Mesendoderm (in vitro differentiated cells): Measurements from ENCODE around the gene EPB41L3.

ENCODE experiments used
- DNase-seq: peaks from one replicate; pipeline ENCODE4 v3.0.0; 2013
- H2AK5ac ChIP-seq: 2 replicates; pipeline ENCODE4 v1.6.1; 2013; ENCODE audit warnings: low read length, inconsistent platforms
- H2BK120ac ChIP-seq: 2 replicates; pipeline ENCODE4 v1.6.1; 2013; ENCODE audit warnings: low read depth, mild to moderate bottlenecking, low read length, moderate library complexity, mixed read lengths
- H2BK15ac ChIP-seq: replicated peaks from 2 replicates; pipeline ENCODE4 v1.6.1; 2013; ENCODE audit warnings: low read depth, mild to moderate bottlenecking, moderate library complexity
- H2BK5ac ChIP-seq: 2 replicates; pipeline ENCODE4 v1.6.1; 2013; ENCODE audit warnings: low read length, inconsistent platforms
- H3K18ac ChIP-seq: 2 replicates; pipeline ENCODE4 v1.6.1; 2013; ENCODE audit warnings: mild to moderate bottlenecking, low read length, mixed read lengths
- H3K23ac ChIP-seq: one replicate; pipeline ENCODE4 v1.6.1; 2013; ENCODE audit warnings: low read length
- H3K27ac ChIP-seq: 2 replicates; pipeline ENCODE4 v1.5.1; 2013; ENCODE audit warnings: low read depth, mild to moderate bottlenecking, inconsistent platforms, low read length, moderate library complexity
- H3K27me3 ChIP-seq: 2 replicates; pipeline ENCODE4 v1.6.1; 2013; ENCODE audit warnings: low read length, control low read depth, mild to moderate bottlenecking, inconsistent platforms; ENCODE audit not compliant: insufficient read depth, poor library complexity
- H3K36me3 ChIP-seq: 2 replicates; pipeline ENCODE4 v1.6.1; 2013; ENCODE audit warnings: low read length, inconsistent platforms; ENCODE audit not compliant: control insufficient read depth, insufficient read depth
- H3K4ac ChIP-seq: one replicate; pipeline ENCODE4 v1.6.1; 2013; ENCODE audit warnings: low read depth, mild to moderate bottlenecking, low read length, moderate library complexity
- H3K4me1 ChIP-seq: 2 replicates; pipeline ENCODE4 v1.6.1; 2013; ENCODE audit warnings: low read depth, low read length, inconsistent platforms; ENCODE audit not compliant: control insufficient read depth
- H3K4me2 ChIP-seq: 2 replicates; pipeline ENCODE4 v1.6.1; 2013; ENCODE audit warnings: low read length
- H3K4me3 ChIP-seq: 2 replicates; pipeline ENCODE4 v1.5.1; 2013; ENCODE audit warnings: mild to moderate bottlenecking, low read length
- H3K56ac ChIP-seq: one replicate; pipeline ENCODE4 v1.6.1; 2013; ENCODE audit warnings: low read length
- H3K79me1 ChIP-seq: 2 replicates; pipeline ENCODE4 v1.6.1; 2013; ENCODE audit warnings: low read length, inconsistent platforms
- H3K79me2 ChIP-seq: 2 replicates; pipeline ENCODE4 v1.6.1; 2013; ENCODE audit warnings: mild to moderate bottlenecking, low read length; ENCODE audit not compliant: control insufficient read depth, insufficient read depth
- H3K9ac ChIP-seq: 2 replicates; pipeline ENCODE4 v1.6.1; 2013; ENCODE audit warnings: low read length, inconsistent platforms
- H4K5ac ChIP-seq: one replicate; pipeline ENCODE4 v1.6.1; 2013; ENCODE audit warnings: low read length
- H4K8ac ChIP-seq: one replicate; pipeline ENCODE4 v1.6.1; 2013; ENCODE audit warnings: low read depth, mild to moderate bottlenecking, control low read depth, low read length, moderate library complexity
- WGBS: extraction: QIAGEN DNeasy Blood & Tissue Kit; methylation state at CpG from one replicate; pipeline ENCODE4 v1.1.7; 2013; ENCODE audit warnings: low lambda C conversion rate, missing lambda C conversion rate; ENCODE audit not compliant: insufficient coverage; ENCODE audit errors: extremely low coverage; 5-methylcytosine and 5-hydroxymethylcytosine counted together

EPB41L3 gene

GRCh38 chr18:5431836-5432575, 111.8 kb downstream of the EPB41L3 start:
- H3K4ac ChIP-seq = no peak overlapping the region
- no peak overlapping the region for H2AK5ac ChIP-seq
- H3K4me3 ChIP-seq = no peak overlapping the region
- no CpG with 5 or more reads among the region's 8 CpGs for WGBS
- H3K56ac ChIP-seq = no peak overlapping the region
- H2BK15ac ChIP-seq = no peak overlapping the region
- H4K8ac ChIP-seq = no peak overlapping the region
- no peaks in the 10 kb centered on the region for H3K79me1 ChIP-seq
- no peaks in the 10 kb centered on the region for H3K27me3 ChIP-seq
- no peak overlapping the region for H2BK5ac ChIP-seq
- no peaks in the 10 kb centered on the region for H3K79me2 ChIP-seq
- no peak overlapping the region for H3K23ac ChIP-seq
- DNase-seq = no peak
- H2BK120ac ChIP-seq = no peak overlapping the region
- H3K36me3 ChIP-seq = no peaks in the 10 kb centered on the region
- no peak overlapping the region for H3K4me2 ChIP-seq
- no peaks in the 10 kb centered on the region for H3K4me1 ChIP-seq
- no peak overlapping the region for H3K9ac ChIP-seq
- no peak overlapping the region for H3K18ac ChIP-seq
- no peak overlapping the region for H4K5ac ChIP-seq
- no peak overlapping the region for H3K27ac ChIP-seq

- Histone ChIP-seq H3K9ac (no peak overlapping the region), H3K36me3 (no peaks in the 10 kb centered on the region), H3K4me2 (no peak overlapping the region), H3K18ac (no peak overlapping the region), H3K79me1 (no peaks in the 10 kb centered on the region), H4K5ac (no peak overlapping the region), H2BK120ac (no peak overlapping the region), H3K4ac (no peak overlapping the region), H3K27ac (no peak overlapping the region), H3K4me3 (no peak overlapping the region), H3K27me3 (no peaks in the 10 kb centered on the region), H3K23ac (no peak overlapping the region), H3K79me2 (no peaks in the 10 kb centered on the region), H2BK5ac (no peak overlapping the region), H2BK15ac (no peak overlapping the region), H3K56ac (no peak overlapping the region), H3K4me1 (no peaks in the 10 kb centered on the region), H4K8ac (no peak overlapping the region), H2AK5ac (no peak overlapping the region)
- no CpG with 5 or more reads among the region's 7 CpGs for WGBS
- DNase-seq = no peak
Observed at GRCh38 chr18:5430131-5430530, 113.7 kb downstream of the EPB41L3 start.

- H3K27me3 ChIP-seq = no peaks in the 10 kb centered on the region
- no peak overlapping the region for H2BK120ac ChIP-seq
- no peak overlapping the region for H3K27ac ChIP-seq
- no peaks in the 10 kb centered on the region for H3K79me2 ChIP-seq
- H3K4me1 ChIP-seq = no peaks in the 10 kb centered on the region
- no peak overlapping the region for H3K18ac ChIP-seq
- H3K9ac ChIP-seq = no peak overlapping the region
- no peak overlapping the region for H3K4me3 ChIP-seq
- no peak overlapping the region for H4K8ac ChIP-seq
- no peak overlapping the region for H2BK5ac ChIP-seq
- DNase-seq = no peak
- H4K5ac ChIP-seq = no peak overlapping the region
- no peak overlapping the region for H3K4ac ChIP-seq
- WGBS = 100% methylated on average over 1 of the region's 7 CpGs
- no peak overlapping the region for H3K56ac ChIP-seq
- H3K23ac ChIP-seq = no peak overlapping the region
- H3K36me3 ChIP-seq = no peaks in the 10 kb centered on the region
- H2AK5ac ChIP-seq = no peak overlapping the region
- no peaks in the 10 kb centered on the region for H3K79me1 ChIP-seq
- H3K4me2 ChIP-seq = no peak overlapping the region
- H2BK15ac ChIP-seq = no peak overlapping the region
Observed at GRCh38 chr18:5429681-5430080, 114.1 kb downstream of the EPB41L3 start.

- H3K4ac ChIP-seq = no peak overlapping the region
- no peak overlapping the region for H3K4me2 ChIP-seq
- no peaks in the 10 kb centered on the region for H3K4me1 ChIP-seq
- H3K27me3 ChIP-seq = no peaks in the 10 kb centered on the region
- no peak overlapping the region for H4K8ac ChIP-seq
- no peaks in the 10 kb centered on the region for H3K79me1 ChIP-seq
- no peak overlapping the region for H4K5ac ChIP-seq
- WGBS = no CpG with 5 or more reads among the region's 2 CpGs
- no peak overlapping the region for H2BK5ac ChIP-seq
- no peak overlapping the region for H2AK5ac ChIP-seq
- no peak overlapping the region for H2BK15ac ChIP-seq
- no peak for DNase-seq
- H3K9ac ChIP-seq = no peak overlapping the region
- no peak overlapping the region for H3K18ac ChIP-seq
- H3K79me2 ChIP-seq = no peaks in the 10 kb centered on the region
- no peak overlapping the region for H3K56ac ChIP-seq
- no peaks in the 10 kb centered on the region for H3K36me3 ChIP-seq
- no peak overlapping the region for H3K27ac ChIP-seq
- H2BK120ac ChIP-seq = no peak overlapping the region
- no peak overlapping the region for H3K23ac ChIP-seq
- H3K4me3 ChIP-seq = no peak overlapping the region
Observed at GRCh38 chr18:5425721-5426120, 118.1 kb downstream of the EPB41L3 start.

- no peaks in the 10 kb centered on the region for H3K36me3 ChIP-seq
- no peaks in the 10 kb centered on the region for H3K4me1 ChIP-seq
- no peaks in the 10 kb centered on the region for H3K79me1 ChIP-seq
- no peak overlapping the region for H2BK15ac ChIP-seq
- no peak overlapping the region for H2BK5ac ChIP-seq
- no peaks in the 10 kb centered on the region for H3K27me3 ChIP-seq
- H4K5ac ChIP-seq = no peak overlapping the region
- no peak overlapping the region for H2BK120ac ChIP-seq
- no peak overlapping the region for H2AK5ac ChIP-seq
- H3K56ac ChIP-seq = no peak overlapping the region
- H3K23ac ChIP-seq = no peak overlapping the region
- H3K9ac ChIP-seq = no peak overlapping the region
- no peak overlapping the region for H3K27ac ChIP-seq
- DNase-seq = peak; percentile 42
- H3K4me2 ChIP-seq = no peak overlapping the region
- no peak overlapping the region for H3K4ac ChIP-seq
- H3K4me3 ChIP-seq = no peak overlapping the region
- H3K18ac ChIP-seq = no peak overlapping the region
- WGBS = no CpG with 5 or more reads among the region's 6 CpGs
- H4K8ac ChIP-seq = no peak overlapping the region
- H3K79me2 ChIP-seq = no peaks in the 10 kb centered on the region
Observed at GRCh38 chr18:5424903-5425664, 118.7 kb downstream of the EPB41L3 start.
